T-helper 1 cell treated with Interleukin-12 subunit alpha and Interleukin-12 subunit beta and Interleukin-4 antibody, amounts not matched to agents 30 μg/mL and 1 μg/mL, for 36 hours (primary cell): ENCODE results near the gene ITGBL1.

Experiments used
- H3K27ac Mint-ChIP-seq: one replicate; pipeline ENCODE4 v1.8.0; 2021; ENCODE audit warnings: mild to moderate bottlenecking, mixed read lengths
- H3K27me3 Mint-ChIP-seq: one replicate; pipeline ENCODE4 v1.8.0; 2021; ENCODE audit warnings: low read depth, mixed read lengths
- H3K36me3 Mint-ChIP-seq: one replicate; pipeline ENCODE4 v1.8.0; 2021; ENCODE audit warnings: low read depth, mixed read lengths
- H3K4me1 Mint-ChIP-seq: one replicate; pipeline ENCODE4 v1.8.0; 2021; ENCODE audit warnings: low read depth, mixed read lengths
- H3K4me3 Mint-ChIP-seq: one replicate; pipeline ENCODE4 v1.8.0; 2021; ENCODE audit warnings: mild to moderate bottlenecking, moderate library complexity, mixed read lengths
- H3K9me3 Mint-ChIP-seq: one replicate; pipeline ENCODE4 v1.8.0; 2021; ENCODE audit warnings: mixed read lengths

The ITGBL1 gene, protein sequence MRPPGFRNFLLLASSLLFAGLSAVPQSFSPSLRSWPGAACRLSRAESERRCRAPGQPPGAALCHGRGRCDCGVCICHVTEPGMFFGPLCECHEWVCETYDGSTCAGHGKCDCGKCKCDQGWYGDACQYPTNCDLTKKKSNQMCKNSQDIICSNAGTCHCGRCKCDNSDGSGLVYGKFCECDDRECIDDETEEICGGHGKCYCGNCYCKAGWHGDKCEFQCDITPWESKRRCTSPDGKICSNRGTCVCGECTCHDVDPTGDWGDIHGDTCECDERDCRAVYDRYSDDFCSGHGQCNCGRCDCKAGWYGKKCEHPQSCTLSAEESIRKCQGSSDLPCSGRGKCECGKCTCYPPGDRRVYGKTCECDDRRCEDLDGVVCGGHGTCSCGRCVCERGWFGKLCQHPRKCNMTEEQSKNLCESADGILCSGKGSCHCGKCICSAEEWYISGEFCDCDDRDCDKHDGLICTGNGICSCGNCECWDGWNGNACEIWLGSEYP

DNA sequence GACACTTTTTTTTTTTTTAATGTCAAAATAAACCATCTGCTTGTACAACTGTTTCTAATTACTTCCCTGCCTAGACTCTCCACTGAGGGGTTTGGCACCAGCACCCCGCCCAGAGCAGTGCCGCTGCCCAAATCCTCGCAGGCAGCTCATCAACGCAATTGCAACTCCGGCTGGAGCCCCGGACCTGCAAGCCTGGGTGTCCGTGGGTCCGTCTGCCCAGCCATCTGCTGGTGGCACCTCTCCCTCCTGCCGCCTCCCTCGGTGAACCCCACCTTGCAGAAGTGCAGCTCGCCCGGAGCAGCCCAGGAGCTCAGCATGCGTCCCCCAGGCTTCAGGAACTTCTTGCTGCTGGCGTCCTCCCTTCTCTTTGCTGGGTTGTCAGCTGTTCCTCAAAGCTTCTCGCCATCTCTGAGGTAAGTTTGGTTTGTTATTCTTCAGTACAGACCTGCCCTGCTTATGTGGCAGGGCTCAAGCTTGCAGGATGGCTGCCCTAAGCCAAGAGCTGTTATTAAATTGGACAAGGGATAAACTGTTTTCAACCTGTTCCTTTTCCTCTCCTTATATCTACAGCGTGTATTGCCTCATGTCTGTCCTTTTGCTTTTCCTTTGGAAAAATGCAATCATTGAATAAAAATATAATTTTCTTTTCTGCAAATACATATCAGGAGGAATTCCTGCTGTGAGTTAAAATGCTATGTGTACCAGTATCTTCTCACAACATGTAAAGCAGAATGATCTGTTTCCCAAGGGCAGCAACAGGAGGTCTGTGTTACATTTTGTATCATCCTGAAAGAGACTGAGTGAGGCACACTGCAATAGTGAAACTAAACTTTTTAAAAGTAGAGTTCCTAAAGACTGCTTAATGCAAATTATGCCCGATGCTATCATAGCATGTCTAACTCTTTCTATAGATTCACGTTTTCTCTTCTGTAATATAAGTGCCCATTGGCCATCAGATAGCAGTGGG is at the start of gene ITGBL1:
ITGBL1 (plus strand) TSS at position 157 of the 967 bp plus-strand sequence; CDS start at position 316, 159 bp downstream.
- H3K9me3 Mint-ChIP-seq, result no peaks in the 10 kb centered on the region
- H3K27ac Mint-ChIP-seq, result no peak within 1 kb of the TSS
- no peak within 1 kb of the TSS for H3K4me3 Mint-ChIP-seq
- peaks cover 21% of the 10 kb centered on the region for H3K27me3 Mint-ChIP-seq
- H3K36me3 Mint-ChIP-seq, result no peaks in the 10 kb centered on the region
- H3K4me1 Mint-ChIP-seq, result no peaks in the 10 kb centered on the region

DNA sequence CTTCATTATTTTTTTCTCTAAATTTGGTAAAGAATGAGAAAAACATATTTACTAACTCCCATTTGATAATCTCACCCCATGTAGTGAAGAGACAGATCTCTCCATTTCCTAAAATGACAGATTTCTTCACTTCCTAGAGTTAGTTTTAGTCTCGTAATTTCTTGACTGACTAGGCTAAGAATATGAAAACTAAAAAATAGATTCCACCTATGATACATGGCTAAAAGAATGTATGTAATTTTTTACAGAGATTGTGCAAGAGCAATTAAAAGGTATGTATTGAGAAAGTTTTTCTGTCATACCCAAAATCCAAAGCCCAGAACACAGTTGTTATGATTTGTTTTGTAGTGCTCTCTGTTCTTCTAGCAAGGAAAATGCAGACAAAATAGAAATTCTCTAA is 45.7 kb upstream of the ITGBL1 start:
- H3K4me1 Mint-ChIP-seq, result no peaks in the 10 kb centered on the region

DNA sequence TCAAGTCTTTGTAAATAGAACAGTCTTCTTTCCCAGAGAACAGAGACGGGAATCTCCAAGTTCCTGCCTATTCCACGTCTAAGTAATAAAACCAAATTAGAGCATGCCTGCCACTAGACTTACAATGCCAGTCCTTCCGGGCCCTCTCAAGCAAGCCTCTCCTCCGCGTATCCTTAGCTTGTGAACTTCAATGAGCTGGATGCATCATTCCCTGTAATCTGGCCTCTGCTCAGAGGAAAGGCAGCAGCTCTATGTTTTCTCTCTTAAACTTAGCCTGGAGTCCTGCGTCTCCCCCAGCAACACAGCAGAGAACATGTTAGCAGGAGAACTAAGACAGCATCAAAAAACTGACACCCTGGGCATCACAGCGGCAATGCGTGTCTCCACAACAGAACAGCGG is 44.3 kb upstream of the ITGBL1 start:
- no peak overlapping the region for H3K4me3 Mint-ChIP-seq
- H3K9me3 Mint-ChIP-seq, result no peaks in the 10 kb centered on the region
- H3K27me3 Mint-ChIP-seq, result no peaks in the 10 kb centered on the region
- H3K4me1 Mint-ChIP-seq, result no peaks in the 10 kb centered on the region
- H3K27ac Mint-ChIP-seq, result no peak overlapping the region
- H3K36me3 Mint-ChIP-seq, result no peaks in the 10 kb centered on the region

More for the DNA sequence above, 45.7 kb upstream of the ITGBL1 start:
- H3K27ac Mint-ChIP-seq, result no peak overlapping the region
- H3K36me3 Mint-ChIP-seq, result no peaks in the 10 kb centered on the region
- H3K4me3 Mint-ChIP-seq, result no peak overlapping the region
- H3K9me3 Mint-ChIP-seq, result no peaks in the 10 kb centered on the region
- no peaks in the 10 kb centered on the region for H3K27me3 Mint-ChIP-seq

DNA sequence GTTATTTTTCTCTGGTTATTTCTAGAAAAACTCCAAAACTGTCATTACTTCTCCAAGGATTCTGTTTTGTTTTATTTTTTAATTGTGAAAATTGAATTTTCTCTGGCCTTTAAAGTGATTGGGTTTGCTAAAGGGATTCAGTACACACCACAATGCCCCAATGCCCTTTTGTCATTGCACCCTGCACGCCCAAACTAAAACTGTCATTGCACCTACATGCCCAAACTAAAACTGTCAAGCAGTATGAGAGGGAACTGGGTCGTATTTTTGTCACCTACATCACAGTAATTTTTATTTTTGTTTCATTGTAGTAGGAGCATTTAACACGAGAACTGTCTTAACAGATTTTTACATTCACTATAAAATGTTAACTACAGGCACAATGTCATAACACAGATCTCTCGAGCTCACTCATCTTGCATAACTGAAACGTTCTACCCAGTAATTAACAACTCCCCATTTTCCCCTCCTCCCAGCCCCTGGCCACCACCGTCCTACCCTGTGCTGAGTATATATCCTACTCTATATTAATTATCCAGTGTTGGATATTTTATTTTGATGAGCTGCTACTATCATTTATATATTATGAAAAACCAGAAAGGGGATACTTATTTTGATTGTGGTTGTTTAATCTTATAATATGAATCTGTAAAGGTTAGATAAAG is 43.4 kb upstream of the ITGBL1 start:
- H3K27me3 Mint-ChIP-seq, result peaks cover 3% of the 10 kb centered on the region
- H3K4me1 Mint-ChIP-seq, result no peaks in the 10 kb centered on the region
- H3K36me3 Mint-ChIP-seq, result no peaks in the 10 kb centered on the region
- no peaks in the 10 kb centered on the region for H3K9me3 Mint-ChIP-seq
- H3K27ac Mint-ChIP-seq, result no peak overlapping the region
- H3K4me3 Mint-ChIP-seq, result no peak overlapping the region

DNA sequence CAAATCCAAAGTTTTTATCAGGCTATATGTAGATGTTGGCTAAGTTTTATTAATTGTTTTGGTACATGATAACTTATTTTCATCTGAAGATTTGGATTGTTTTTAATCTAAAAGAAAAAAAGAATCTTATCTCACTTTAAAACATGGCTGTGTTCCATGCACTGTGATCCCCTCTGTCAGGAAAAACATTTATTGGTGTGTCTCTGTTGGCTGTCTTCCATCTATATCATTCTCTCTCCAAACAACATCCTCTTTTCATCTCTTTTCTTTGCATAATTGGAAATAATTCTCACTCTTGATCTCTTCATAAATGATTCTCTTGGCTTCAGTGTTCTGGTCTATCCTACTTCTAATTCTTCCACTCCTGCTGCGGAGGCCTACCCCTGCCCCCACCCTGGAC is 40.4 kb upstream of the ITGBL1 start:
- Mint-ChIP-seq H3K27me3 (peaks cover 23% of the 10 kb centered on the region), H3K4me3 (no peak overlapping the region), H3K36me3 (no peaks in the 10 kb centered on the region)

DNA sequence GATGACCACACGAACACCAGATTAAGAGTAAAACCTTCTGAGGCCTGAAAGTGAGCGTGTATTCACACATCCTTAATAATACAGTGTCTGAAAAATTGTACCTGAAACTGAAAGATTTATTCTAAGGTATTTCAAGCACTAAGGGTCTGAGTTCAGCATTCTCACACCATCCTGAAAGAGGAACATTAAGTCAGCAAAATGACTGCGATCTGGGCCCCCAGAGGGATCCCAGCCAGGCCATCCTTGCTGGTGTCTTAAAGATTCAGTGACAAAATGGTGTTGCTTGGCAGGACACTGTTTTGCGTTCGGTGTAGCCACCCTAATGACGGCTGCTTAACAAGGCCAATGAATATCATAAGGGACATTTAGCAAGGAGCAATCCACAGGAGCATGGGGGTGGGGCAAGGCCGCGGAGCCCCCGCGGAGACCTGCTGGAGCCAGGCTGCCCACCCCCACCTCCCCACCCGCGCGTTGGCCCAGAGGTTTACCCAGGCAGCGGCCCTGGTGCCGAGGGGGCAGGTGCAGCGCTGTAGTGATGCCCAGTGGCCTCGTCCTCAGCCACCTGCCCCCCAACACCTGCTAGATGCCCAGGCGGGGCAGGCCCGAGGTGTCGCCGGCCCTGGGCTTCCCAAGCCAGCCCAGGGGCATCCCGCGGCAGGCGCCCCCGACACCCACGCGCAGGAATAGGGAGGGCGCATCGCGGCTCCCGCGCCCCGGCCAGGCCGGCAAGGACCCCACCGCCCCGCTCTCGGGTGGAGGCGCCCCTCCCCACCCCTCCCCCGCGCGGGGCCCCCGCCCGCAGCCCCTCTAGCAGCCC is 36.9 kb upstream of the ITGBL1 start:
- Mint-ChIP-seq H3K4me1 (no peaks in the 10 kb centered on the region), H3K27ac (no peak overlapping the region), H3K27me3 (peaks cover 36% of the 10 kb centered on the region), H3K4me3 (no peak overlapping the region), H3K36me3 (no peaks in the 10 kb centered on the region), H3K9me3 (no peaks in the 10 kb centered on the region)

More for the DNA sequence above, 40.4 kb upstream of the ITGBL1 start:
- H3K27ac Mint-ChIP-seq, result no peak overlapping the region
- H3K4me1 Mint-ChIP-seq, result no peaks in the 10 kb centered on the region
- H3K9me3 Mint-ChIP-seq, result no peaks in the 10 kb centered on the region

DNA sequence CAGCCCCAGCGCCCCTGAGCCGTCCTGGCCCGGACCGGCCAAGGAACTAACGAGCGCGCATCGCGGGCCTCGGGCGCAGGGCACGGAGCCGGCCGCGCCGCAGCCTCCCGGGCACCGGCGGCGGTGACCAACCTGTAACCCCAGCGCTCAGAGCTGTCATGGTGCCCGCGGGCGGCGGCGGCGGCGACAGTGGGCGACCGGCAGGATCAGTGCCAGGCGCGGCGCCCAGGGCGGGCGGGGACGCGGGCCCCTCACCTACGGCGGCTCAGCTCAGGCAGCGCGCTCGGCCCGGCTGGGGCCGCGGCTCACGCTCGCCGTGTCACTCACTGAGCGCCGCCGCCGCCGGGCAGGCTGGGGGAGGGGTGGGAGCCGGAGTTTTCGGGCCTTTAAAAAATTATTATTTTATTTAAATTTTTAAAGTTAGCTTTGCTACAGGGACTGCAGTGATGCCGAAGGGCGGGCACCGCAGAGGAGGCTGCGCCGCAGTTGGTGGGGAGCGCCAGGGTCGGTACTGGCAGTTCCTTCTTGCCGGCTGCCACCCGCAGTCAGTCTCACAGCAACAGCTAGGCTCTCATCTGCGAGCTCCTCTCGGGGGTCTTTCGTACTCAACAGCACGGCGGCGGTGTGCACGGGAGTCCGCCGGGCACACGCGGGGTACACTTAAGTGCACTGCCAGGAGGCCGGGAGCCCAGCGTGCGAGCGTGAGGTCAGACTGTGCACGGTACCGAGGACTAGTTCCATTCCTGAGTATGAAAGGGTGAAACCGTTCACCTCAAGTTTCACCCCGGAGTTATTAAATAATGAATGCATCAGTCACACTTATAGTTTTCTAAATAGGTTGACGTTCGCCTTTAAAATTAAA is 36.1 kb upstream of the ITGBL1 start, which contains the start of gene NALCN:
NALCN (minus strand) TSS at position 328 of the 862 bp plus-strand sequence. CDS start 17,382 bp downstream, outside the sequence.
- Mint-ChIP-seq H3K9me3 (no peaks in the 10 kb centered on the region), H3K4me3 (no peak within 1 kb of the TSS), H3K27me3 (peaks cover 36% of the 10 kb centered on the region)

DNA sequence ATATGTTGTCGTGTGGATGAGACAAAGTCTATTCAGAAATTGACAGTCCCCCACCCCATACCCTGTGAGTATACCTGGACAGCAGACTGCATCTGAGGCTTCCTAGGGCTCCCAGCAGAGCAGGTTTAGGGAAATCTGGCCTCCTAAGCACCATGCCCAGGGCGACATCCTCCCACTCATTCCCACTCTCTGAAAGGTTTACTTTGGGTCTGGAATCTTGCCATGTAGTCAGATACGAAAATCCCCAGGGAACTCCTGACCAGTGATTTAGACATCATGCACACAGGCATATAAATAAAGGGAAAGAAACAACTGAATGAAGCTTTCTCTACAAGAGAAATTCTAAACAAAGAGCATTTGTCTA is 35.5 kb upstream of the ITGBL1 start:
- Mint-ChIP-seq H3K36me3 (no peaks in the 10 kb centered on the region), H3K4me3 (no peak overlapping the region), H3K4me1 (no peaks in the 10 kb centered on the region), H3K27ac (no peak overlapping the region), H3K9me3 (no peaks in the 10 kb centered on the region), H3K27me3 (peaks cover 36% of the 10 kb centered on the region)

More for the DNA sequence above, 36.1 kb upstream of the ITGBL1 start, which contains the start of gene NALCN:
- Mint-ChIP-seq H3K36me3 (no peaks in the 10 kb centered on the region), H3K4me1 (no peaks in the 10 kb centered on the region), H3K27ac (no peak within 1 kb of the TSS)

DNA sequence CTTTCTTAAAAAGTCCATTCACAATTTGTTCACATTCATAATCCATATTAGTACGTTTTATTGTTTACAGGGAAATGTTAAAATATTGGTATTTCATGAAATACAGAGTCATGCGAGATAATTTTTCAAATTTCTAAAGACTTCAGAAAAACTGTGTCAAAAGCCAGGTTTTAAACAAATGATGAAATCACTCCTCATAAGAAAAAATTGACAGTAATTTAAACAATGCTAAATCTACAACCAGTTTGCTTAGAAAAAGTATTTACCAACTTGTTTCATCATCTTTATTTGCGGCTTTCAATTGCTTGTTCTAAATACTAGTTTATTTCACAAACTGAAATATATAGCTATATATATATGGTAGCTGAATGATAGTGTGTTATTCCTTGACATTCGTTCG is 35.0 kb upstream of the ITGBL1 start:
- Mint-ChIP-seq H3K4me1 (no peaks in the 10 kb centered on the region), H3K4me3 (no peak overlapping the region), H3K27me3 (peaks cover 36% of the 10 kb centered on the region), H3K36me3 (no peaks in the 10 kb centered on the region), H3K27ac (no peak overlapping the region), H3K9me3 (no peaks in the 10 kb centered on the region)

DNA sequence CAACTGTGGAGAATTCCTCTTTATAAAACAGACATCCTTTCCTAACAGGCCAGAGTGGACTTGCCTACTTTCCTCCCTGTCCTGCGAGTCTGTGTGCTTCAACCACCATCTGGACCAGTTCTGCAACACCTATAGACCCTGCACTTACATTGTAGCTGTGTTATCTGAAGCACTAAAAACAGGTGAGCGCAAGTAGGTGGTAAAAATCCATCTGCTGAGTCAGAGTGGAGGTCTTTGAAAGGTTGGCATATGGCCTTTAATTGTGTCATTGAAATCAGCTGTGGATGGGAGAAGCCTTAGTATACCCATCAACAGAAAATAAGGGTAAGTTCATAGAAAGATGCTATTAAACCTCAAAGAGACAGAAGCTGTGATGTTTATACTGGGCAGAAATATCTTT is 28.6 kb upstream of the ITGBL1 start:
- no peaks in the 10 kb centered on the region for H3K9me3 Mint-ChIP-seq
- no peak overlapping the region for H3K4me3 Mint-ChIP-seq
- H3K4me1 Mint-ChIP-seq, result no peaks in the 10 kb centered on the region
- H3K27me3 Mint-ChIP-seq, result peaks cover 3% of the 10 kb centered on the region
- no peak overlapping the region for H3K27ac Mint-ChIP-seq
- no peaks in the 10 kb centered on the region for H3K36me3 Mint-ChIP-seq

DNA sequence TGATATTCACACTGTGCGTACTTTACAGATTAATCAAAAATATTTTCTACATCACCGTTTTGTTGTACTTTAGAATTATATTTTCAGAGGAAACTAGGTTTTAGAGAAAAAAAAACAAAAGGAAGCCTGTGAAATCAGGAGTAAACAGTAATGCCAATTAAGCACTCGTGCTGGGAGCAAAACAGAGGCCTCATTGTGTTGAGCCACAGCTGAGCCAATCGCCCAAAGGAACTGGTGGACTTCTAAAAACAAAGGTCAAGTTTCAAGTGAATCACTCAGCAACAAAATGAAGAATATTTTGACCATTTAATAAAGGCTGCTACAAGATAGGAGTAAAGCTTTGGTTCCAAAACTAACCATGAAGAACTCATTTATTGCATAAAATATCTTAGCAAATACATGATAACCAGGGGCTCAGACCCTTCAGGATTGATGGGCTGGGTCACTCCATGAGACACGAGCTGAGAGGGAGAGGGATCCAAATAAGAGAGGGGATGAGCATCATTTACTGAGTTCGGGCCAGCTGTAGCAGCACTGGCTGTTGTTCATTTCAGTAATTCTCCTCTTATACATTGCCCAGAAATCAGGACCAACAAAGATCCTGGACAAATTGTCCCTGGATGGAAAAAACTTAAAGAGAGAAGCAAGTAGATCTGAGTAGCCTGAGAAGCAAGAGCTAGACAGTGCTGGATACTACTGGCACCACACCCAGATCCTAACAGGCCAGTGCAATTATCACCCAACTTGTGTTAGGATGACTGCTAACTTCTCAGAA is 27.9 kb upstream of the ITGBL1 start:
- Mint-ChIP-seq H3K9me3 (no peaks in the 10 kb centered on the region), H3K27ac (no peak overlapping the region), H3K36me3 (no peaks in the 10 kb centered on the region), H3K4me3 (no peak overlapping the region), H3K27me3 (no peaks in the 10 kb centered on the region), H3K4me1 (no peaks in the 10 kb centered on the region)

DNA sequence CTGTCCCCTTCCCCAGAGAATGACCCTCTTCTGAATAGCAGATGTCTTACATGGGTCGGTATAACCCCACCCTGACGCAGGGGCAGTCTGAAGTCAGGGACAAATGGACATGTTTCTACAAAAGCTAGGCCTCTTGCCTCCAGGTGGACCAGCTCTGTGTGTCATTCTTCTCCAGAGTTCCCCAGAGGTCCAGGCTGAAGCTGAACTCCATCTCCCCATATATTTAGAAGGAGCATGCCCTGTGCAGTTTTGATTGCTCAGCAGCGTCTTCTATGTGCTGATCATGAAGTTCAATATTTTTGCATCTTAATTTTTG is 27.4 kb upstream of the ITGBL1 start:
- Mint-ChIP-seq H3K4me3 (no peak overlapping the region), H3K9me3 (no peaks in the 10 kb centered on the region), H3K4me1 (no peaks in the 10 kb centered on the region), H3K27me3 (no peaks in the 10 kb centered on the region), H3K36me3 (no peaks in the 10 kb centered on the region), H3K27ac (no peak overlapping the region)
